ENCODE results near the gene RBMS3.

DNA sequence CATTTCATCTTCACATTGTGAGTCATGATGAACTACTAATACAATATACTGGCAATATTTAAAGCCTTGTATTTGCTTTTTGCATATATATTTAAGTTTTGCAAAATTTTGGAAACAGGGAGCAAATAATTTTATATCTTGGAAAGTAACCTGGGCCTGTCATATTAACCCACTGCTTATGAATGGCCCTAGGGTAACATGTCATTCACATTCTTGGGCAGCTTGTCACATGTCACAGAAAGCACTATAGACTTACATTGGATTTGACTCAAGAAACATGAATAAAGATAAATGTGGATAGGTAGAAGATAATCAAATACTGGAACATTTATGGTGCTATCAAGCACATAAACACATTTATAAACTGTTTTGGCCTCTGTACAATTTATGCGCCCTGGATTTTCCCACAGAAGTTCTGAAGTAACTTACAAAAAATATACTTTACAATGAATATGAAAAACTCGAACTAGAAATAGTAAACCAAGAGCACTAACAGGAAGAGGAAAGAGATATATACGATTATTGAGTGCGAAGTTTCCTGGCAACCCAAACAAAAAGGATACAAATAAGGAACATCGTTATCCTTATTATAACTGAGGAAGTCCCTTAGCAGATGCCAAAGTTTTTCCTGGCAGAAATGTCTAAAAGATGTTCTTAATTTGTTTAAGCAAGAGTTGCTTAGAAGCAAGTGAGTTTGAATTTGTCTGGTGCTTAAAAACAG lies 257.2 kb downstream of the RBMS3 start:
- TF ChIP-seq, protein P1, sequence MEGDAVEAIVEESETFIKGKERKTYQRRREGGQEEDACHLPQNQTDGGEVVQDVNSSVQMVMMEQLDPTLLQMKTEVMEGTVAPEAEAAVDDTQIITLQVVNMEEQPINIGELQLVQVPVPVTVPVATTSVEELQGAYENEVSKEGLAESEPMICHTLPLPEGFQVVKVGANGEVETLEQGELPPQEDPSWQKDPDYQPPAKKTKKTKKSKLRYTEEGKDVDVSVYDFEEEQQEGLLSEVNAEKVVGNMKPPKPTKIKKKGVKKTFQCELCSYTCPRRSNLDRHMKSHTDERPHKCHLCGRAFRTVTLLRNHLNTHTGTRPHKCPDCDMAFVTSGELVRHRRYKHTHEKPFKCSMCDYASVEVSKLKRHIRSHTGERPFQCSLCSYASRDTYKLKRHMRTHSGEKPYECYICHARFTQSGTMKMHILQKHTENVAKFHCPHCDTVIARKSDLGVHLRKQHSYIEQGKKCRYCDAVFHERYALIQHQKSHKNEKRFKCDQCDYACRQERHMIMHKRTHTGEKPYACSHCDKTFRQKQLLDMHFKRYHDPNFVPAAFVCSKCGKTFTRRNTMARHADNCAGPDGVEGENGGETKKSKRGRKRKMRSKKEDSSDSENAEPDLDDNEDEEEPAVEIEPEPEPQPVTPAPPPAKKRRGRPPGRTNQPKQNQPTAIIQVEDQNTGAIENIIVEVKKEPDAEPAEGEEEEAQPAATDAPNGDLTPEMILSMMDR (IDR thresholded peaks at IDR 0.05): no peak
- no peak for TF ChIP-seq POLR2AphosphoS5 (IDR thresholded peaks at IDR 0.05)

Data from upper lobe of left lung (tissue), 4 donors.